Adipocyte (in vitro differentiated cells): ENCODE results near the gene CENPP.

Experiments
- DNase-seq: peaks from one replicate; pipeline ENCODE4 v3.0.0-alpha.2; 2015; ENCODE audit warnings: low read depth
- H3K27me3 ChIP-seq: replicated peaks from 2 replicates; pipeline ENCODE4 v1.7.0; 2013; ENCODE audit warnings: mild to moderate bottlenecking, low read length, moderate library complexity; ENCODE audit not compliant: control insufficient read depth, insufficient read depth
- H3K36me3 ChIP-seq: 2 replicates; pipeline ENCODE4 v1.7.0; 2013; ENCODE audit warnings: low read length, mild to moderate bottlenecking, moderate library complexity; ENCODE audit not compliant: control insufficient read depth, insufficient read depth, severe bottlenecking
- H3K4me1 ChIP-seq: 2 replicates; pipeline ENCODE4 v1.7.0; 2013; ENCODE audit warnings: mild to moderate bottlenecking, low read length, moderate library complexity; ENCODE audit not compliant: control insufficient read depth, insufficient read depth
- H3K4me3 ChIP-seq: 2 replicates; pipeline ENCODE4 v1.7.0; 2013; ENCODE audit warnings: mild to moderate bottlenecking, low read length, moderate library complexity
- H3K9ac ChIP-seq: 2 replicates; pipeline ENCODE4 v1.7.0; 2013; ENCODE audit warnings: mild to moderate bottlenecking, low read length, moderate library complexity
- H3K9me3 ChIP-seq: 2 replicates; pipeline ENCODE4 v1.7.0; 2013; ENCODE audit warnings: mild to moderate bottlenecking, low read length, moderate library complexity; ENCODE audit not compliant: control insufficient read depth

The CENPP gene

GRCh38 chr9:92463387-92463786 is 137.6 kb downstream of the CENPP start:
- Histone ChIP-seq H3K4me3 (peak overlapping the region; percentile 65), H3K9ac (peak overlapping the region; percentile 80), H3K9me3 (no peaks in the 10 kb centered on the region), H3K4me1 (peaks cover 39% of the 10 kb centered on the region), H3K27me3 (no peaks in the 10 kb centered on the region), H3K36me3 (no peaks in the 10 kb centered on the region)
- DNase-seq: no peak

- Histone ChIP-seq H3K27me3 (no peaks in the 10 kb centered on the region), H3K4me1 (peaks cover 42% of the 10 kb centered on the region), H3K4me3 (peak overlapping the region; percentile 65), H3K9ac (peak overlapping the region; percentile 80), H3K9me3 (no peaks in the 10 kb centered on the region), H3K36me3 (no peaks in the 10 kb centered on the region)
- DNase-seq: peak; percentile 81
These were observed 138.2 kb downstream of the CENPP start for GRCh38 chr9:92463984-92464383.

GRCh38 chr9:92467041-92467440 is 141.3 kb downstream of the CENPP start:
- no peaks in the 10 kb centered on the region for H3K27me3 ChIP-seq
- H3K4me3 ChIP-seq: no peak overlapping the region
- H3K9me3 ChIP-seq: no peaks in the 10 kb centered on the region
- no peak overlapping the region for H3K9ac ChIP-seq
- DNase-seq: no peak
- H3K36me3 ChIP-seq: no peaks in the 10 kb centered on the region
- peaks cover 42% of the 10 kb centered on the region for H3K4me1 ChIP-seq

GRCh38 chr9:92467511-92467910 is 141.8 kb downstream of the CENPP start:
- H3K4me3 ChIP-seq: no peak overlapping the region

GRCh38 chr9:92468206-92468605 is 142.5 kb downstream of the CENPP start:
- peaks cover 38% of the 10 kb centered on the region for H3K4me1 ChIP-seq
- no peak overlapping the region for H3K4me3 ChIP-seq
- no peaks in the 10 kb centered on the region for H3K36me3 ChIP-seq
- no peak overlapping the region for H3K9ac ChIP-seq
- no peak for DNase-seq
- no peaks in the 10 kb centered on the region for H3K9me3 ChIP-seq
- no peaks in the 10 kb centered on the region for H3K27me3 ChIP-seq

More at GRCh38 chr9:92467511-92467910, 141.8 kb downstream of the CENPP start:
- no peak for DNase-seq
- peaks cover 42% of the 10 kb centered on the region for H3K4me1 ChIP-seq
- no peaks in the 10 kb centered on the region for H3K36me3 ChIP-seq
- no peaks in the 10 kb centered on the region for H3K27me3 ChIP-seq
- no peak overlapping the region for H3K9ac ChIP-seq
- H3K9me3 ChIP-seq: no peaks in the 10 kb centered on the region

GRCh38 chr9:92474587-92474986 is 148.8 kb downstream of the CENPP start:
- Histone ChIP-seq H3K9ac (no peak overlapping the region), H3K4me1 (no peaks in the 10 kb centered on the region), H3K36me3 (no peaks in the 10 kb centered on the region), H3K27me3 (no peaks in the 10 kb centered on the region), H3K9me3 (no peaks in the 10 kb centered on the region), H3K4me3 (no peak overlapping the region)
- DNase-seq: no peak

- DNase-seq: no peak
- H3K4me3 ChIP-seq: no peak overlapping the region
- no peaks in the 10 kb centered on the region for H3K36me3 ChIP-seq
- no peaks in the 10 kb centered on the region for H3K27me3 ChIP-seq
- peaks cover 22% of the 10 kb centered on the region for H3K4me1 ChIP-seq
- H3K9ac ChIP-seq: no peak overlapping the region
- H3K9me3 ChIP-seq: no peaks in the 10 kb centered on the region
These were observed 151.2 kb downstream of the CENPP start for GRCh38 chr9:92476962-92477361.

- Histone ChIP-seq H3K27me3 (no peaks in the 10 kb centered on the region), H3K36me3 (no peaks in the 10 kb centered on the region), H3K9ac (no peak overlapping the region), H3K9me3 (no peaks in the 10 kb centered on the region), H3K4me3 (no peak overlapping the region), H3K4me1 (peaks cover 38% of the 10 kb centered on the region)
- no peak for DNase-seq
These were observed 153.0 kb downstream of the CENPP start for GRCh38 chr9:92478783-92479182.

GRCh38 chr9:92479346-92479745 is 153.6 kb downstream of the CENPP start:
- no peak overlapping the region for H3K4me3 ChIP-seq
- no peaks in the 10 kb centered on the region for H3K36me3 ChIP-seq
- no peak overlapping the region for H3K9ac ChIP-seq
- H3K9me3 ChIP-seq: no peaks in the 10 kb centered on the region
- DNase-seq: no peak
- peaks cover 44% of the 10 kb centered on the region for H3K4me1 ChIP-seq
- H3K27me3 ChIP-seq: no peaks in the 10 kb centered on the region

GRCh38 chr9:92480291-92480771 is 154.6 kb downstream of the CENPP start:
- peak overlapping the region; percentile 30 for H3K9ac ChIP-seq
- no peaks in the 10 kb centered on the region for H3K9me3 ChIP-seq
- no peaks in the 10 kb centered on the region for H3K27me3 ChIP-seq
- peak; percentile 32 for DNase-seq
- H3K4me3 ChIP-seq: peak overlapping the region; percentile 43
- H3K36me3 ChIP-seq: no peaks in the 10 kb centered on the region
- H3K4me1 ChIP-seq: peaks cover 47% of the 10 kb centered on the region

- Histone ChIP-seq H3K9ac (peak overlapping the region; percentile 30), H3K36me3 (no peaks in the 10 kb centered on the region), H3K4me3 (peak overlapping the region; percentile 43), H3K27me3 (no peaks in the 10 kb centered on the region), H3K9me3 (no peaks in the 10 kb centered on the region), H3K4me1 (peaks cover 47% of the 10 kb centered on the region)
- DNase-seq: peak; percentile 72
These were observed 155.4 kb downstream of the CENPP start for GRCh38 chr9:92480986-92481633.

- Histone ChIP-seq H3K9ac (peak within 1 kb of the TSS; percentile 53), H3K4me1 (peaks cover 47% of the 10 kb centered on the region), H3K9me3 (no peaks in the 10 kb centered on the region), H3K36me3 (no peaks in the 10 kb centered on the region), H3K27me3 (no peaks in the 10 kb centered on the region), H3K4me3 (peak within 1 kb of the TSS; percentile 61)
- peak; percentile 89 for DNase-seq
These were observed 156.6 kb downstream of the CENPP start, which contains the start of gene ASPN for GRCh38 chr9:92482329-92482728. Gene ASPN, minus strand, starts transcription at chr9:92482506.
